Panc1 (cell line): ENCODE measurements around the gene ZBTB7A. TPM values are rescaled to one million over a fixed set of nuclear protein-coding genes. Genes with fewer than 3 reads are reported as not detected.

ENCODE experiments used
- ATAC-seq: fragments of 200-7000 bp; cut with Tn5 transposase; 2 replicates; pipeline ENCODE4 v1.9.1; 2020; ENCODE audit warnings: mild to moderate bottlenecking, moderate library complexity
- BruUV-seq: library from RNA; stranded (reverse); fragments of 400-500 nt; replicated peaks from 2 replicates; lab custom pipeline; 2021; lab: Mats Ljungman, UMichigan
- CTCF ChIA-PET: fragments of 300-600 bp; sonication (Branson Sonifier 250); formaldehyde crosslinking; loops from one replicate; lab custom pipeline; 2022; ENCODE audit warnings: antibody characterized with exemption; lab: Charles Lee
- POLR2A ChIA-PET: fragments of 300-600 bp; sonication (Branson Sonifier 250); formaldehyde crosslinking; loops from one replicate; lab custom pipeline; 2022; ENCODE audit warnings: antibody characterized with exemption; lab: Charles Lee
- DNase-seq: peaks from one replicate; pipeline ENCODE4 v3.0.0-alpha.2; 2010; ENCODE audit warnings: low read depth, low spot score
- H3K27ac ChIP-seq: 2 replicates; pipeline ENCODE4 v1.5.1; 2011; ENCODE audit warnings: mild to moderate bottlenecking, low read length, inconsistent platforms
- H3K27me3 ChIP-seq: fragments of 200-500 bp; sonication (Bioruptor generic); 2 replicates; pipeline ENCODE4 v1.6.0; 2014; ENCODE audit warnings: low read length, inconsistent platforms; ENCODE audit not compliant: control insufficient read depth, insufficient read depth
- H3K36me3 ChIP-seq: fragments of 200-500 bp; sonication (Bioruptor generic); 2 replicates; pipeline ENCODE4 v1.5.1; 2014; ENCODE audit warnings: inconsistent platforms, mild to moderate bottlenecking, low read length, moderate library complexity; ENCODE audit not compliant: control insufficient read depth, insufficient read depth
- H3K4me1 ChIP-seq: 2 replicates; pipeline ENCODE4 v1.5.1; 2011; ENCODE audit warnings: inconsistent platforms, mild to moderate bottlenecking, low read length, moderate library complexity; ENCODE audit not compliant: control insufficient read depth, insufficient read depth
- H3K4me3 ChIP-seq, 2 experiments: 2 replicates each; pipeline ENCODE4 v1.5.1; 2011 to 2012; ENCODE audit warnings: low read depth in 2 of 2, low read length in 2 of 2, mild to moderate bottlenecking in 2 of 2, inconsistent platforms in 1 of 2, moderate library complexity in 1 of 2
- H3K9me3 ChIP-seq: fragments of 200-500 bp; sonication (Bioruptor generic); 2 replicates; pipeline ENCODE4 v1.5.1; 2014; ENCODE audit warnings: low read depth, mild to moderate bottlenecking, inconsistent platforms, low read length, moderate library complexity; ENCODE audit not compliant: control insufficient read depth, insufficient read depth
- POLR2AphosphoS5 ChIP-seq: IDR thresholded peaks from 2 replicates; pipeline ENCODE4 v1.6.1; 2012; ENCODE audit warnings: mild to moderate bottlenecking, low read depth, low read length, moderate library complexity
- SIN3A ChIP-seq: IDR thresholded peaks from 2 replicates; pipeline ENCODE4 v1.6.1; 2012; ENCODE audit warnings: low read depth, mild to moderate bottlenecking, low read length, moderate library complexity, borderline replicate concordance; ENCODE audit not compliant: insufficient read depth
- TCF7L2 ChIP-seq: IDR thresholded peaks from 2 replicates; pipeline ENCODE4 v1.6.1; 2011; ENCODE audit warnings: mild to moderate bottlenecking, low read depth, low read length, inconsistent platforms
- in situ Hi-C: cut with HindIII; loops from 2 replicates; pipeline ENCODE4 v1.10.0; 2016; ENCODE audit warnings: low sequenced_read_pairs, low pct_unique_long_range_greater_than_20kb
- intact Hi-C: fragments of 100-400 bp; cut with micrococcal nuclease; formaldehyde crosslinking; loops from one replicate; pipeline ENCODE4 v1.10.0; 2022; ENCODE audit not compliant: unreplicated experiment
- total RNA-seq: library from RNA; stranded (reverse); gene quantifications from one replicate; pipeline ENCODE4 v1.2.1, GENCODE V29; 2021; ENCODE audit not compliant: unreplicated experiment
- TF ChIP-seq, protein P1 (sequence below), 2 experiments: IDR thresholded peaks; 2 replicates each; pipeline ENCODE4 v1.6.1; 2011 to 2012; ENCODE audit warnings: low read depth in 2 of 2, control low read depth in 1 of 2, low read length in 1 of 2, mild to moderate bottlenecking in 1 of 2, moderate library complexity in 1 of 2; ENCODE audit not compliant: insufficient read depth in 1 of 2
- TF ChIP-seq, protein P2 (sequence below): fragments of 450-650 bp; IDR thresholded peaks from 2 replicates; pipeline ENCODE4 v1.5.1; 2017; ENCODE audit warnings: mild to moderate bottlenecking

ZBTB7A gene
- total RNA-seq, 1 experiment from 2014 or later = 48.0 TPM

DNA sequence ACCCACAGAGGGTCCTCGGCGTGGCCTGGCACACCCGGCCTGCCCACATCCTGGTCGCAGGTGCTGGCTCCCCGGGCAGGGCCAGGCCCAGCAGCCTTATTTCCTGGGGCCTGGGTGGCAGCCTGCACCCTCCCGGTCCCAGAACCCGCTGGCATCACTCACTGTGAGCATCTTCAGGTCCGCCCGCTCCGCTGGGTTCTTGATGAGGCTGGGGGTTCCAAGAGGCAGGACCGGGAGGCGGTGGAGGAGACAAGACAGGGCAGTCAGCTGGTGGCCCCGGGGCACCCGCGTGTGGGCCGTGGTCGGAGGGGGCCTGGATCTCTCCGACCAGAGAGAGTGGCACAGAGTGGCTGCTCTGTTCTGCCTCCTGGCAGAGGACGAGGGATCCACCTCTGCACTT is 27.6 kb upstream of the ZBTB7A start:
- Histone ChIP-seq H3K27me3 (no peaks in the 10 kb centered on the region), H3K4me1 (no peaks in the 10 kb centered on the region), H3K36me3 (no peaks in the 10 kb centered on the region), H3K27ac (no peak overlapping the region), H3K4me3 (no peak overlapping the region), H3K9me3 (no peaks in the 10 kb centered on the region)
- intact Hi-C loops = no loop called here
- no peak for ATAC-seq
- CTCF ChIA-PET = no interaction called here
- no peak for DNase-seq
- in situ Hi-C loops = no loop called here
- TF ChIP-seq, protein P1, sequence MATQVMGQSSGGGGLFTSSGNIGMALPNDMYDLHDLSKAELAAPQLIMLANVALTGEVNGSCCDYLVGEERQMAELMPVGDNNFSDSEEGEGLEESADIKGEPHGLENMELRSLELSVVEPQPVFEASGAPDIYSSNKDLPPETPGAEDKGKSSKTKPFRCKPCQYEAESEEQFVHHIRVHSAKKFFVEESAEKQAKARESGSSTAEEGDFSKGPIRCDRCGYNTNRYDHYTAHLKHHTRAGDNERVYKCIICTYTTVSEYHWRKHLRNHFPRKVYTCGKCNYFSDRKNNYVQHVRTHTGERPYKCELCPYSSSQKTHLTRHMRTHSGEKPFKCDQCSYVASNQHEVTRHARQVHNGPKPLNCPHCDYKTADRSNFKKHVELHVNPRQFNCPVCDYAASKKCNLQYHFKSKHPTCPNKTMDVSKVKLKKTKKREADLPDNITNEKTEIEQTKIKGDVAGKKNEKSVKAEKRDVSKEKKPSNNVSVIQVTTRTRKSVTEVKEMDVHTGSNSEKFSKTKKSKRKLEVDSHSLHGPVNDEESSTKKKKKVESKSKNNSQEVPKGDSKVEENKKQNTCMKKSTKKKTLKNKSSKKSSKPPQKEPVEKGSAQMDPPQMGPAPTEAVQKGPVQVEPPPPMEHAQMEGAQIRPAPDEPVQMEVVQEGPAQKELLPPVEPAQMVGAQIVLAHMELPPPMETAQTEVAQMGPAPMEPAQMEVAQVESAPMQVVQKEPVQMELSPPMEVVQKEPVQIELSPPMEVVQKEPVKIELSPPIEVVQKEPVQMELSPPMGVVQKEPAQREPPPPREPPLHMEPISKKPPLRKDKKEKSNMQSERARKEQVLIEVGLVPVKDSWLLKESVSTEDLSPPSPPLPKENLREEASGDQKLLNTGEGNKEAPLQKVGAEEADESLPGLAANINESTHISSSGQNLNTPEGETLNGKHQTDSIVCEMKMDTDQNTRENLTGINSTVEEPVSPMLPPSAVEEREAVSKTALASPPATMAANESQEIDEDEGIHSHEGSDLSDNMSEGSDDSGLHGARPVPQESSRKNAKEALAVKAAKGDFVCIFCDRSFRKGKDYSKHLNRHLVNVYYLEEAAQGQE (IDR thresholded peaks at IDR 0.05; ENCODE audit: insufficient read depth in 1 of 2, low read depth in 2 of 2, low read length in 1 of 2) = no peak
- no peak for TF ChIP-seq POLR2AphosphoS5
- TF ChIP-seq, protein P2, sequence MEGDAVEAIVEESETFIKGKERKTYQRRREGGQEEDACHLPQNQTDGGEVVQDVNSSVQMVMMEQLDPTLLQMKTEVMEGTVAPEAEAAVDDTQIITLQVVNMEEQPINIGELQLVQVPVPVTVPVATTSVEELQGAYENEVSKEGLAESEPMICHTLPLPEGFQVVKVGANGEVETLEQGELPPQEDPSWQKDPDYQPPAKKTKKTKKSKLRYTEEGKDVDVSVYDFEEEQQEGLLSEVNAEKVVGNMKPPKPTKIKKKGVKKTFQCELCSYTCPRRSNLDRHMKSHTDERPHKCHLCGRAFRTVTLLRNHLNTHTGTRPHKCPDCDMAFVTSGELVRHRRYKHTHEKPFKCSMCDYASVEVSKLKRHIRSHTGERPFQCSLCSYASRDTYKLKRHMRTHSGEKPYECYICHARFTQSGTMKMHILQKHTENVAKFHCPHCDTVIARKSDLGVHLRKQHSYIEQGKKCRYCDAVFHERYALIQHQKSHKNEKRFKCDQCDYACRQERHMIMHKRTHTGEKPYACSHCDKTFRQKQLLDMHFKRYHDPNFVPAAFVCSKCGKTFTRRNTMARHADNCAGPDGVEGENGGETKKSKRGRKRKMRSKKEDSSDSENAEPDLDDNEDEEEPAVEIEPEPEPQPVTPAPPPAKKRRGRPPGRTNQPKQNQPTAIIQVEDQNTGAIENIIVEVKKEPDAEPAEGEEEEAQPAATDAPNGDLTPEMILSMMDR = no peak
- no peak for TF ChIP-seq SIN3A
- no peak for TF ChIP-seq TCF7L2
- no TSS peak for BruUV-seq
- POLR2A ChIA-PET = no interaction called here

DNA sequence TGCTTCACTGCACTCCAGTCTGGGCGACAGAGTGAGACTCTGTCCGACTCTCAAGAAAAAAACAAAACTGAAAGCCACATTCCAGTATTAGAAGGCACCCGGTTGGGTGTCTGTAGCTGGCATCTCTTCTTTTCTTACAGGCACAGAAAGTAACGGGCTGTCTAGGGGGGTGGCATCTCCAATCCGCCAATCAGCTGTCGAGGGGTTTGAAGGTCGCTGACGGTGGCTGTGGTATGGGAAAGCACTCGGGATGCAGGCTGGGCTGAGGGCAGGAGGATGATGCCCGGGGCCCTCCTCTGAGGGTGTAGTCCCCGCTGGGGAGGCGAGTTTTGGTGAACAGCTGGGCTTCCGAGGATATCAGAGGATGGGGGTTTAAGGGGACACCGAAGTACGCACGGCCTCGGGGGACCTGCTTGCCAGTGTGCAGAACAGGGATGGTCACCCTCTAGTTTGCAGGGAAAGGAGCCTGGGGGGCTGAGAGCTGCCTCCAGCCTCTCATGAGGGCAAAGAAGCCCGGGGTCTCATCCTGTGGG is 27.0 kb upstream of the ZBTB7A start:
- in situ Hi-C loops = no loop called here
- H3K27ac ChIP-seq = no peak overlapping the region

More for the DNA sequence above, 27.0 kb upstream of the ZBTB7A start:
- Histone ChIP-seq H3K9me3 (no peaks in the 10 kb centered on the region), H3K27me3 (no peaks in the 10 kb centered on the region), H3K36me3 (no peaks in the 10 kb centered on the region), H3K4me3 (no peak overlapping the region), H3K4me1 (no peaks in the 10 kb centered on the region)
- intact Hi-C loops = no loop called here
- TF ChIP-seq POLR2AphosphoS5 (no peak), SIN3A (no peak), TCF7L2 (no peak)
- TF ChIP-seq, protein P1 (IDR thresholded peaks at IDR 0.05; ENCODE audit: insufficient read depth in 1 of 2, low read depth in 2 of 2, low read length in 1 of 2) = no peak
- TF ChIP-seq, protein P2 = no peak
- ChIA-PET CTCF (no interaction called here), POLR2A (no interaction called here)
- BruUV-seq = no TSS peak
- ATAC-seq = no peak
- DNase-seq = no peak
